K562 (cell line): ENCODE data around the gene CBFA2T3. TPM values are rescaled to one million over a fixed set of nuclear protein-coding genes. Genes with fewer than 3 reads are reported as not detected.

Experiments
- ARHGAP35 ChIP-seq: fragments of 450-650 bp; IDR thresholded peaks from 2 replicates; pipeline ENCODE4 v1.6.1; 2018; ENCODE audit not compliant: partially characterized antibody
- DPF2 ChIP-seq: fragments of 450-650 bp; IDR thresholded peaks from 2 replicates; pipeline ENCODE4 v1.6.1; 2016
- HDAC1 ChIP-seq, 2 experiments: fragments of 450-650 bp; IDR thresholded peaks; 2 replicates each; pipeline ENCODE4 v1.6.1; 2016 to 2017; ENCODE audit warnings: inconsistent platforms in 1 of 2, mild to moderate bottlenecking in 1 of 2, moderate library complexity in 1 of 2
- RBM14 ChIP-seq: fragments of 200-400 bp; formaldehyde crosslinking; IDR thresholded peaks from 2 replicates; pipeline ENCODE4 v1.6.1; 2018; ENCODE audit warnings: low read depth, mild to moderate bottlenecking, low read length, moderate library complexity, borderline replicate concordance; ENCODE audit not compliant: insufficient read depth
- RBM22 ChIP-seq: fragments of 200-400 bp; formaldehyde crosslinking; IDR thresholded peaks from 2 replicates; pipeline ENCODE4 v1.6.1; 2018; ENCODE audit warnings: low read length, low read depth; ENCODE audit not compliant: poor library complexity, severe bottlenecking
- SMC3 ChIP-seq: conservative IDR thresholded peaks from 2 replicates; pipeline ENCODE4 v1.6.1; 2011; ENCODE audit warnings: low read depth, low read length, improper control_type of control experiment; ENCODE audit not compliant: insufficient read depth
- XRCC3 ChIP-seq: fragments of 450-650 bp; IDR thresholded peaks from 2 replicates; pipeline ENCODE4 v1.6.1; 2017; ENCODE audit warnings: mild to moderate bottlenecking, moderate library complexity
- YY1 ChIP-seq, 3 experiments: IDR thresholded peaks; 2 replicates each; pipeline ENCODE4 v1.6.1; 2011; ENCODE audit warnings: low read length in 2 of 3, mild to moderate bottlenecking in 2 of 3, moderate library complexity in 2 of 3, borderline replicate concordance in 1 of 3, control low read depth in 1 of 3, low read depth in 1 of 3; ENCODE audit not compliant: insufficient read depth in 3 of 3, insufficient replicate concordance in 2 of 3, control insufficient read depth in 1 of 3, insufficient read length in 1 of 3; ENCODE audit errors: extremely low read depth in 1 of 3
- ZBED1 ChIP-seq: IDR thresholded peaks from 2 replicates; pipeline ENCODE4 v1.6.1; 2014
- ZNF431 ChIP-seq: sonication (generic); formaldehyde crosslinking; IDR thresholded peaks from 2 replicates; pipeline ENCODE4 v1.8.0; 2022; ENCODE audit warnings: mild to moderate bottlenecking, missing genetic modification reagents
- polyA plus RNA-seq, 8 experiments: library from polyadenylated mRNA; depleted of rRNA in 4 of 8; stranded (reverse) in 5 of 8; unstranded in 3 of 8; fragments of >200 nt; fragmentation: Nextera tagmentation in 2 of 8; fragmentation: Illumina TruSeq in 1 of 8; extraction: Ambion mirVana in 2 of 8; extraction: Trizol in 1 of 8; gene quantifications; 2 replicates each; pipeline versions ENCODE4 v1.2.1 to v1.2.3, GENCODE V29; 2011 to 2014; ENCODE audit warnings: inconsistent platforms in 1 of 8, missing spikeins in 1 of 8
- total RNA-seq, 7 experiments: library from RNA; depleted of rRNA in 6 of 7; stranded (reverse); fragments of >200 nt in 6 of 7; fragmentation: Illumina TruSeq in 2 of 7; extraction: Trizol in 2 of 7; gene quantifications; 2 replicates each; pipeline versions ENCODE4 v1.2.1 to v1.2.3, GENCODE V29; 2011 to 2021; ENCODE audit warnings: low replicate concordance in 1 of 7
- TF ChIP-seq, protein P1 (sequence below), 2 experiments: fragments of 450-650 bp; formaldehyde crosslinking in 1 of 2; IDR thresholded peaks; 2 replicates each; pipeline versions ENCODE4 v1.4.0 to v1.6.1; 2014 to 2020; ENCODE audit warnings: mild to moderate bottlenecking in 2 of 2, borderline replicate concordance in 1 of 2, low read depth in 1 of 2
- TF ChIP-seq, protein P2 (sequence below): sonication (generic); formaldehyde crosslinking; IDR thresholded peaks from 2 replicates; pipeline ENCODE4 v1.8.1; 2023; ENCODE audit warnings: mild to moderate bottlenecking, missing genetic modification reagents
- TF ChIP-seq, protein P3 (sequence below): fragments of 450-650 bp; IDR thresholded peaks from 2 replicates; pipeline ENCODE4 v1.6.1; 2014; ENCODE audit warnings: low read depth, mild to moderate bottlenecking, moderate library complexity, borderline replicate concordance

Gene CBFA2T3
- total and polyA plus RNA-seq, 9 of the 15 experiments (the other 6 are each of a cell fraction or from before 2014, with no cell fraction given), result 2.3 to 145 (median 6.7) TPM

DNA sequence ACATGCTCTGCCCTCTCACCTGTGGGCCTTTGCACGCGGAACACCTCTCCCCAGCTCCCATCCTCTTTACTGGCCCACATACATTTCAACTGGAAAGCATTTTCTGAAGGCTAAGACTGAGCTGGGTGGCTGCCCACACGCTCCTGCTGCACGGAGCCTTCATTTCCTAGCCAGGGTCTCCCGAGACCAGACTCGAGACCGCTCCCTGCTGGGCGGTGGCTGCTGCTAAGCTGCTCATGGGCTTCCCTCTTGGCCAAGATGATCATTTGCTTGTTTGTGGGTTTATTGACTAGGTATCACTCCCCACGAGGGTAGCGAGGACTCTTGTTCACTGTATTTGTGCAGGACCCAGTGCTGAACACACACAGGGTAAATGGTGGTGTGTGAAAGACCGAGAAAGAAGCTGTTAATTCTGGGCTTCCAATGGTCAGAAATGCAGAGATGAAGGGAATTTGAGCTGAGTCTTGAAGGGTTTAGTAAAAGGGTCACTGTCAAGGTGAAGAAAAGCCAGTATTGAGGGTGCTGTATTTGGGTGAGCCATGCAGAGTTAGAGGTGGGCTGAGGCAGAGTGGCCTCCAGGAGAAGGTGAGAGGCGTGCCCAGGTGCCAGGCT, 119.2 kb downstream of the CBFA2T3 start (continued):
- TF ChIP-seq YY1 (IDR thresholded peaks at IDR 0.05; ENCODE audit: borderline replicate concordance in 1 of 3, control insufficient read depth in 1 of 3, extremely low read depth in 1 of 3, insufficient read depth in 3 of 3, insufficient read length in 1 of 3, insufficient replicate concordance in 2 of 3, low read depth in 1 of 3, low read length in 2 of 3) (peak in 1 of 3 experiments; percentile 56), SMC3 (peak; percentile 66), XRCC3 (no peak), DPF2 (no peak), RBM14 (no peak), ARHGAP35 (no peak), HDAC1 (IDR thresholded peaks at IDR 0.05) (peak in 1 of 2 experiments; percentile 42; a peak in 1 of 4 replicates), RBM22 (no peak), ZNF431 (CRISPR knock-in tag) (no peak), ZBED1 (no peak)
- TF ChIP-seq, protein P1, sequence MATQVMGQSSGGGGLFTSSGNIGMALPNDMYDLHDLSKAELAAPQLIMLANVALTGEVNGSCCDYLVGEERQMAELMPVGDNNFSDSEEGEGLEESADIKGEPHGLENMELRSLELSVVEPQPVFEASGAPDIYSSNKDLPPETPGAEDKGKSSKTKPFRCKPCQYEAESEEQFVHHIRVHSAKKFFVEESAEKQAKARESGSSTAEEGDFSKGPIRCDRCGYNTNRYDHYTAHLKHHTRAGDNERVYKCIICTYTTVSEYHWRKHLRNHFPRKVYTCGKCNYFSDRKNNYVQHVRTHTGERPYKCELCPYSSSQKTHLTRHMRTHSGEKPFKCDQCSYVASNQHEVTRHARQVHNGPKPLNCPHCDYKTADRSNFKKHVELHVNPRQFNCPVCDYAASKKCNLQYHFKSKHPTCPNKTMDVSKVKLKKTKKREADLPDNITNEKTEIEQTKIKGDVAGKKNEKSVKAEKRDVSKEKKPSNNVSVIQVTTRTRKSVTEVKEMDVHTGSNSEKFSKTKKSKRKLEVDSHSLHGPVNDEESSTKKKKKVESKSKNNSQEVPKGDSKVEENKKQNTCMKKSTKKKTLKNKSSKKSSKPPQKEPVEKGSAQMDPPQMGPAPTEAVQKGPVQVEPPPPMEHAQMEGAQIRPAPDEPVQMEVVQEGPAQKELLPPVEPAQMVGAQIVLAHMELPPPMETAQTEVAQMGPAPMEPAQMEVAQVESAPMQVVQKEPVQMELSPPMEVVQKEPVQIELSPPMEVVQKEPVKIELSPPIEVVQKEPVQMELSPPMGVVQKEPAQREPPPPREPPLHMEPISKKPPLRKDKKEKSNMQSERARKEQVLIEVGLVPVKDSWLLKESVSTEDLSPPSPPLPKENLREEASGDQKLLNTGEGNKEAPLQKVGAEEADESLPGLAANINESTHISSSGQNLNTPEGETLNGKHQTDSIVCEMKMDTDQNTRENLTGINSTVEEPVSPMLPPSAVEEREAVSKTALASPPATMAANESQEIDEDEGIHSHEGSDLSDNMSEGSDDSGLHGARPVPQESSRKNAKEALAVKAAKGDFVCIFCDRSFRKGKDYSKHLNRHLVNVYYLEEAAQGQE (IDR thresholded peaks at IDR 0.05; ENCODE audit: borderline replicate concordance), result peak; percentile 51; the same call in 1 of the 2 replicates
- TF ChIP-seq, protein P1 (CRISPR knock-in tag; IDR thresholded peaks at IDR 0.05; ENCODE audit: low read depth), result no peak
- TF ChIP-seq, protein P2, sequence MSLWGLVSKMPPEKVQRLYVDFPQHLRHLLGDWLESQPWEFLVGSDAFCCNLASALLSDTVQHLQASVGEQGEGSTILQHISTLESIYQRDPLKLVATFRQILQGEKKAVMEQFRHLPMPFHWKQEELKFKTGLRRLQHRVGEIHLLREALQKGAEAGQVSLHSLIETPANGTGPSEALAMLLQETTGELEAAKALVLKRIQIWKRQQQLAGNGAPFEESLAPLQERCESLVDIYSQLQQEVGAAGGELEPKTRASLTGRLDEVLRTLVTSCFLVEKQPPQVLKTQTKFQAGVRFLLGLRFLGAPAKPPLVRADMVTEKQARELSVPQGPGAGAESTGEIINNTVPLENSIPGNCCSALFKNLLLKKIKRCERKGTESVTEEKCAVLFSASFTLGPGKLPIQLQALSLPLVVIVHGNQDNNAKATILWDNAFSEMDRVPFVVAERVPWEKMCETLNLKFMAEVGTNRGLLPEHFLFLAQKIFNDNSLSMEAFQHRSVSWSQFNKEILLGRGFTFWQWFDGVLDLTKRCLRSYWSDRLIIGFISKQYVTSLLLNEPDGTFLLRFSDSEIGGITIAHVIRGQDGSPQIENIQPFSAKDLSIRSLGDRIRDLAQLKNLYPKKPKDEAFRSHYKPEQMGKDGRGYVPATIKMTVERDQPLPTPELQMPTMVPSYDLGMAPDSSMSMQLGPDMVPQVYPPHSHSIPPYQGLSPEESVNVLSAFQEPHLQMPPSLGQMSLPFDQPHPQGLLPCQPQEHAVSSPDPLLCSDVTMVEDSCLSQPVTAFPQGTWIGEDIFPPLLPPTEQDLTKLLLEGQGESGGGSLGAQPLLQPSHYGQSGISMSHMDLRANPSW (CRISPR knock-in tag), result 0 out of 2 replicates have a peak, but pooled peaks have one; percentile 42
- TF ChIP-seq, protein P3, sequence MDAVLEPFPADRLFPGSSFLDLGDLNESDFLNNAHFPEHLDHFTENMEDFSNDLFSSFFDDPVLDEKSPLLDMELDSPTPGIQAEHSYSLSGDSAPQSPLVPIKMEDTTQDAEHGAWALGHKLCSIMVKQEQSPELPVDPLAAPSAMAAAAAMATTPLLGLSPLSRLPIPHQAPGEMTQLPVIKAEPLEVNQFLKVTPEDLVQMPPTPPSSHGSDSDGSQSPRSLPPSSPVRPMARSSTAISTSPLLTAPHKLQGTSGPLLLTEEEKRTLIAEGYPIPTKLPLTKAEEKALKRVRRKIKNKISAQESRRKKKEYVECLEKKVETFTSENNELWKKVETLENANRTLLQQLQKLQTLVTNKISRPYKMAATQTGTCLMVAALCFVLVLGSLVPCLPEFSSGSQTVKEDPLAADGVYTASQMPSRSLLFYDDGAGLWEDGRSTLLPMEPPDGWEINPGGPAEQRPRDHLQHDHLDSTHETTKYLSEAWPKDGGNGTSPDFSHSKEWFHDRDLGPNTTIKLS, result 0 out of 2 replicates have a peak, but pooled peaks have one; percentile 15
